Right lobe of liver (tissue), 4 donors: ENCODE results near the gene ERICH2.

ENCODE experiments used
- POLR2A ChIP-seq: fragments of 450-650 bp; IDR thresholded peaks from one replicate; pipeline ENCODE4 v1.6.1; 2017; ENCODE audit warnings: antibody characterized with exemption, mild to moderate bottlenecking
- TF ChIP-seq, protein P1 (sequence below), 4 donors: fragments of 200-600 bp in 3 of 4; fragments of 450-650 bp in 1 of 4; IDR thresholded peaks; one replicate each; pipeline versions ENCODE4 v1.5.1 to v1.8.0; 2016 to 2022; ENCODE audit warnings: antibody characterized with exemption in 4 of 4, mild to moderate bottlenecking in 2 of 4
- donor health status: DM: no; HTN: no; CAD: no.
- donor health status: DM: no; HTN: no; CAD: no.
- donor health status: DM: no; HTN: yes; CAD: no.

DNA sequence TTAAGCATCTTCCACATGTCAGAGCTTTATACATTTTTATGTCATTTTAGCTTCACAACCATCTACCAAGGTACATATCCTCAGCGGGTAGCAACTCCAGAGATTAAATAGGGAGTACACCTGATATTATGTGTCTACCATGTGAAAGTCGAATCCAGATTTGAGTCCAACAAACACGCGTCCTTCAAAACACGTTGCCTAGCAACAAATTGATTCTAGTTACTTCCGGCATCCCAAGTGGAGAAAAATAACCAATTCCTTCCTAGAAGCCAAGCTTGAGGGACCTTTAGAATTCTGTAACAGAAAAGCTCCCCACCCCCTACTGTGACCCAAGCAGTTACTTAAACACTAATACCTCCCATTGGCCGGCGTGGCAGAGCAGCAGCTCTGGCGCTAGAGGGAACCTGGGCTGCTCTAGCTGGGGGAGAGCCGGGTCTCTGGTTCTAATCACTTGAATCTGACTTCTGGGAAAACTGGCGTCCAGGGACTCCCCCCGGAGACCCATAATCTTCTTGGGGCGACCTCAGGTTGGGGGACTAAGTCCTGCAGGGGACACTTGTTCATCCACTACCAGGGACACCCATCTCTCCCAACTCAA lies at the start of gene ERICH2:
- TF ChIP-seq, protein P1, sequence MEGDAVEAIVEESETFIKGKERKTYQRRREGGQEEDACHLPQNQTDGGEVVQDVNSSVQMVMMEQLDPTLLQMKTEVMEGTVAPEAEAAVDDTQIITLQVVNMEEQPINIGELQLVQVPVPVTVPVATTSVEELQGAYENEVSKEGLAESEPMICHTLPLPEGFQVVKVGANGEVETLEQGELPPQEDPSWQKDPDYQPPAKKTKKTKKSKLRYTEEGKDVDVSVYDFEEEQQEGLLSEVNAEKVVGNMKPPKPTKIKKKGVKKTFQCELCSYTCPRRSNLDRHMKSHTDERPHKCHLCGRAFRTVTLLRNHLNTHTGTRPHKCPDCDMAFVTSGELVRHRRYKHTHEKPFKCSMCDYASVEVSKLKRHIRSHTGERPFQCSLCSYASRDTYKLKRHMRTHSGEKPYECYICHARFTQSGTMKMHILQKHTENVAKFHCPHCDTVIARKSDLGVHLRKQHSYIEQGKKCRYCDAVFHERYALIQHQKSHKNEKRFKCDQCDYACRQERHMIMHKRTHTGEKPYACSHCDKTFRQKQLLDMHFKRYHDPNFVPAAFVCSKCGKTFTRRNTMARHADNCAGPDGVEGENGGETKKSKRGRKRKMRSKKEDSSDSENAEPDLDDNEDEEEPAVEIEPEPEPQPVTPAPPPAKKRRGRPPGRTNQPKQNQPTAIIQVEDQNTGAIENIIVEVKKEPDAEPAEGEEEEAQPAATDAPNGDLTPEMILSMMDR (IDR thresholded peaks at IDR 0.05), result peak in 3 of 4 donors; percentile 8 to 21 (median 14)
- TF ChIP-seq POLR2A, result peak; percentile 47
